IMR-90 (cell line): ENCODE measurements around the gene TTC7B. TPM values are rescaled to one million over a fixed set of nuclear protein-coding genes. Genes with fewer than 3 reads are reported as not detected.
A peak's percentile ranks its signal among the peaks of the same experiment; 100 is the strongest.

ENCODE experiments used
- ATAC-seq: fragments of 200-7000 bp; cut with Tn5 transposase; 2 replicates; pipeline ENCODE4 v1.9.1; 2020; ENCODE audit warnings: low read depth, mild to moderate bottlenecking, moderate library complexity
- BruUV-seq: library from RNA; stranded (reverse); fragments of 400-500 nt; replicated peaks from 2 replicates; lab custom pipeline; 2021; lab: Mats Ljungman, UMichigan
- CTCF ChIA-PET: fragments of 300-600 bp; formaldehyde crosslinking; extraction: SDS; loops from one replicate; lab custom pipeline; 2021; ENCODE audit warnings: antibody characterized with exemption; lab: Yijun Ruan, JAX
- POLR2A ChIA-PET: fragments of 300-600 bp; sonication (Branson Sonifier 250); formaldehyde crosslinking; loops from one replicate; lab custom pipeline; 2022; ENCODE audit warnings: antibody characterized with exemption; ENCODE audit not compliant: unreplicated experiment; lab: Charles Lee
- DNase-seq: peaks from one replicate; pipeline ENCODE4 v3.0.0; 2013
- H2AFZ ChIP-seq: replicated peaks from 2 replicates; pipeline ENCODE3; 2013; ENCODE audit warnings: low read length, mild to moderate bottlenecking; ENCODE audit not compliant: poor library complexity
- H2AK5ac ChIP-seq: 2 replicates; pipeline ENCODE4 v1.6.1; 2013; ENCODE audit warnings: low read depth, low read length, inconsistent platforms
- H2AK9ac ChIP-seq: replicated peaks from 2 replicates; pipeline ENCODE3; 2013; ENCODE audit warnings: mild to moderate bottlenecking, low read depth, low read length, moderate library complexity; ENCODE audit not compliant: poor library complexity
- H2BK120ac ChIP-seq: 2 replicates; pipeline ENCODE4 v1.6.1; 2013; ENCODE audit warnings: low read depth, low read length, inconsistent platforms
- H2BK15ac ChIP-seq: 3 replicates; pipeline ENCODE4 v1.6.1; 2013; ENCODE audit warnings: low read depth, low read length, inconsistent platforms
- H2BK20ac ChIP-seq: 2 replicates; pipeline ENCODE4 v1.6.1; 2013; ENCODE audit warnings: low read depth, mild to moderate bottlenecking, inconsistent platforms, low read length, moderate library complexity
- H2BK5ac ChIP-seq: 2 replicates; pipeline ENCODE4 v1.6.1; 2013; ENCODE audit warnings: mild to moderate bottlenecking, low read depth, low read length, inconsistent platforms; ENCODE audit not compliant: poor library complexity, severe bottlenecking
- H3K14ac ChIP-seq: replicated peaks from 2 replicates; pipeline ENCODE4 v1.6.1; 2013; ENCODE audit warnings: low read depth, low read length, inconsistent platforms
- H3K18ac ChIP-seq: 2 replicates; pipeline ENCODE4 v1.6.1; 2013; ENCODE audit warnings: low read depth, low read length, control low read depth
- H3K23ac ChIP-seq: 2 replicates; pipeline ENCODE4 v1.6.1; 2013; ENCODE audit warnings: low read depth, low read length, inconsistent platforms
- H3K27ac ChIP-seq: 2 replicates; pipeline ENCODE4 v1.5.1; 2013; ENCODE audit warnings: mild to moderate bottlenecking, control low read depth, low read length; ENCODE audit not compliant: insufficient read depth
- H3K27me3 ChIP-seq: 2 replicates; pipeline ENCODE4 v1.6.1; 2013; ENCODE audit warnings: low read length; ENCODE audit not compliant: control insufficient read depth, insufficient read depth
- H3K36me3 ChIP-seq: 2 replicates; pipeline ENCODE4 v1.6.1; 2013; ENCODE audit warnings: low read length, mixed read lengths; ENCODE audit not compliant: control insufficient read depth, insufficient read depth
- H3K4ac ChIP-seq: 2 replicates; pipeline ENCODE4 v1.6.1; 2013; ENCODE audit warnings: low read depth, low read length, inconsistent platforms
- H3K4me1 ChIP-seq: 2 replicates; pipeline ENCODE4 v1.6.1; 2013; ENCODE audit warnings: low read length, mixed read lengths; ENCODE audit not compliant: control insufficient read depth, insufficient read depth
- H3K4me2 ChIP-seq: 2 replicates; pipeline ENCODE4 v1.6.1; 2013; ENCODE audit warnings: low read depth, mild to moderate bottlenecking, control low read depth, low read length, moderate library complexity
- H3K4me3 ChIP-seq: 2 replicates; pipeline ENCODE4 v1.5.1; 2013; ENCODE audit warnings: low read depth, mild to moderate bottlenecking, control low read depth, low read length, moderate library complexity; ENCODE audit not compliant: insufficient read depth
- H3K56ac ChIP-seq: 2 replicates; pipeline ENCODE4 v1.6.1; 2013; ENCODE audit warnings: low read length, inconsistent platforms; ENCODE audit not compliant: insufficient read depth; ENCODE audit errors: extremely low read depth
- H3K79me1 ChIP-seq, 2 experiments: 2 replicates each; pipeline ENCODE4 v1.6.1; 2013; ENCODE audit warnings: low read length in 2 of 2, inconsistent platforms in 1 of 2, low read depth in 1 of 2
- H3K9ac ChIP-seq: 2 replicates; pipeline ENCODE4 v1.6.1; 2013; ENCODE audit warnings: low read depth, low read length, control low read depth
- H3K9me1 ChIP-seq: 2 replicates; pipeline ENCODE4 v1.6.1; 2013; ENCODE audit warnings: low read length, inconsistent platforms; ENCODE audit not compliant: insufficient read depth
- H3K9me3 ChIP-seq: 2 replicates; pipeline ENCODE4 v1.6.1; 2013; ENCODE audit warnings: low read length; ENCODE audit not compliant: control insufficient read depth, insufficient read depth
- H4K20me1 ChIP-seq: 2 replicates; pipeline ENCODE4 v1.6.1; 2013; ENCODE audit warnings: low read length, inconsistent platforms; ENCODE audit not compliant: insufficient read depth
- H4K5ac ChIP-seq: 2 replicates; pipeline ENCODE4 v1.6.1; 2013; ENCODE audit warnings: mild to moderate bottlenecking, low read depth, low read length, control low read depth
- H4K8ac ChIP-seq, 2 experiments: 2 replicates each; pipeline ENCODE4 v1.6.1; 2013; ENCODE audit warnings: low read depth in 2 of 2, low read length in 2 of 2, control low read depth in 1 of 2, inconsistent platforms in 1 of 2
- H4K91ac ChIP-seq: 2 replicates; pipeline ENCODE4 v1.6.1; 2013; ENCODE audit warnings: low read depth, low read length, inconsistent platforms; ENCODE audit not compliant: insufficient read depth
- CHD1 ChIP-seq: IDR thresholded peaks from 2 replicates; pipeline ENCODE4 v1.6.1; 2012; ENCODE audit warnings: low read depth, low read length, improper control_type of control experiment
- MAZ ChIP-seq: IDR thresholded peaks from 2 replicates; pipeline ENCODE4 v1.6.1; 2012; ENCODE audit warnings: low read depth, mild to moderate bottlenecking, low read length, improper control_type of control experiment, moderate library complexity, borderline replicate concordance
- RAD21 ChIP-seq: IDR thresholded peaks from 2 replicates; pipeline ENCODE4 v1.6.1; 2012; ENCODE audit warnings: low read length, improper control_type of control experiment
- RCOR1 ChIP-seq: IDR thresholded peaks from 2 replicates; pipeline ENCODE4 v1.6.1; 2012; ENCODE audit warnings: mild to moderate bottlenecking, low read length, improper control_type of control experiment; ENCODE audit not compliant: insufficient replicate concordance
- SMC3 ChIP-seq: fragments of 150-350 bp; IDR thresholded peaks from 2 replicates; pipeline ENCODE4 v1.6.1; 2016; ENCODE audit warnings: low read depth, mild to moderate bottlenecking, antibody characterized with exemption, low read length, moderate library complexity
- WGBS, 2 experiments: methylation state at CpG; one replicate each; pipeline versions ENCODE4 v1.1.5 to v1.1.7; 2013; ENCODE audit warnings: missing lambda C conversion rate in 2 of 2; ENCODE audit not compliant: insufficient read length in 1 of 2; ENCODE audit errors: extremely low coverage in 2 of 2; 5-methylcytosine and 5-hydroxymethylcytosine counted together
- dilution Hi-C: fragments of 300-500 bp; cut with HindIII; formaldehyde crosslinking; loops from one replicate; pipeline ENCODE4 v1.14.3; 2018; ENCODE audit warnings: low sequenced_read_pairs; ENCODE audit not compliant: unreplicated experiment
- in situ Hi-C: fragments of 300-500 bp; cut with MboI; formaldehyde crosslinking; loops from 3 replicates; pipeline ENCODE4 v1.14.3; 2019; ENCODE audit warnings: low sequenced_read_pairs, inconsistent platforms, mixed read lengths
- intact Hi-C: fragments of 100-400 bp; cut with micrococcal nuclease; formaldehyde crosslinking; loops from 2 replicates; pipeline ENCODE4 v1.10.0; 2022
- polyA plus RNA-seq, 3 experiments: library from polyadenylated mRNA; depleted of rRNA; stranded (reverse); fragments of >200 nt; gene quantifications; 2 replicates each; pipeline ENCODE4 v1.2.3, GENCODE V29; 2012; ENCODE audit warnings: low replicate concordance in 1 of 3
- total RNA-seq: library from RNA; depleted of rRNA; stranded (reverse); fragments of >200 nt; gene quantifications from 2 replicates; pipeline ENCODE4 v1.2.3, GENCODE V29; 2012

TTC7B gene
- total and polyA plus RNA-seq, 2 of the 4 experiments (the other 2 are of a cell fraction) = 18.1 to 35.3 TPM

GRCh38 chr14:90491221-90491885 lies 324.9 kb downstream of the TTC7B start:
- Histone ChIP-seq H3K9me3 (no peaks in the 10 kb centered on the region), H4K91ac (no peak overlapping the region), H4K8ac (no peak overlapping the region), H3K4me1 (peaks cover 2% of the 10 kb centered on the region; the same call in 1 of the 2 replicates), H2BK15ac (no peak overlapping the region), H3K27me3 (no peaks in the 10 kb centered on the region), H3K9me1 (no peaks in the 10 kb centered on the region), H2AFZ (no peak overlapping the region), H4K5ac (no peak overlapping the region), H3K4me2 (no peak overlapping the region), H3K23ac (no peak overlapping the region), H2BK5ac (no peak overlapping the region), H3K27ac (no peak overlapping the region), H2AK5ac (no peak overlapping the region), H3K9ac (no peak overlapping the region), H3K18ac (no peak overlapping the region), H4K20me1 (no peaks in the 10 kb centered on the region), H2BK120ac (no peak overlapping the region), H2BK20ac (no peak overlapping the region), H3K4ac (no peak overlapping the region), H3K79me1 (no peaks in the 10 kb centered on the region), H3K4me3 (no peak overlapping the region), H3K14ac (no peak overlapping the region), H3K56ac (no peak overlapping the region), H2AK9ac (no peak overlapping the region), H3K36me3 (no peaks in the 10 kb centered on the region)
- intact Hi-C loops (no loop called here), dilution Hi-C loops (no loop called here), in situ Hi-C loops (no loop called here)
- ChIA-PET CTCF (no interaction called here), POLR2A (no interaction called here)
- WGBS, 2 experiments = 100% methylated on average over 1 of the region's 9 CpGs; no CpG with 5 or more reads in 1 of the 2 experiments
- ATAC-seq (peak; percentile 60), DNase-seq (peak; percentile 58)
- no TSS peak for BruUV-seq
- TF ChIP-seq SMC3 = no peak
- TF ChIP-seq RCOR1 = no peak
- no peak for TF ChIP-seq CHD1
- peak; percentile 57; the same call in 1 of the 2 replicates for TF ChIP-seq MAZ
- TF ChIP-seq RAD21 = no peak
